WTC11 (cell line): ENCODE data around the gene FYCO1.

ENCODE experiments used
- ATF1 ChIP-seq: sonication (generic); formaldehyde crosslinking; IDR thresholded peaks from 2 replicates; pipeline ENCODE4 v1.8.1; 2023; ENCODE audit warnings: mild to moderate bottlenecking, moderate library complexity, missing genetic modification reagents
- MXD4 ChIP-seq: fragments of 250-450 bp; sonication (Bioruptor Pico); IDR thresholded peaks from 2 replicates; pipeline ENCODE4 v1.8.0; 2021; ENCODE audit warnings: mild to moderate bottlenecking, moderate library complexity, borderline replicate concordance
- RELA ChIP-seq: sonication (generic); formaldehyde crosslinking; IDR thresholded peaks from 2 replicates; pipeline ENCODE4 v1.8.1; 2022; ENCODE audit warnings: missing genetic modification reagents, mild to moderate bottlenecking, borderline replicate concordance
- SP1 ChIP-seq: sonication (generic); formaldehyde crosslinking; conservative IDR thresholded peaks from 2 replicates; pipeline ENCODE4 v1.8.1; 2022; ENCODE audit warnings: missing genetic modification reagents
- ZNF423 ChIP-seq: fragments of 250-450 bp; sonication (Bioruptor Pico); IDR thresholded peaks from 2 replicates; pipeline ENCODE4 v2.1.2; 2022; ENCODE audit warnings: mild to moderate bottlenecking, moderate library complexity
- TF ChIP-seq, protein P1 (sequence below): fragments of 200-600 bp; IDR thresholded peaks from 2 replicates; pipeline ENCODE4 v1.8.0; 2022; ENCODE audit warnings: antibody characterized with exemption
- TF ChIP-seq, protein P2 (sequence below): fragments of 250-450 bp; sonication (Bioruptor Pico); IDR thresholded peaks from 2 replicates; pipeline ENCODE4 v2.1.2; 2022; ENCODE audit warnings: mild to moderate bottlenecking, moderate library complexity
- TF ChIP-seq, protein P3 (sequence below): sonication (generic); formaldehyde crosslinking; IDR thresholded peaks from 2 replicates; pipeline ENCODE4 v1.8.1; 2023; ENCODE audit warnings: mild to moderate bottlenecking, moderate library complexity, missing genetic modification reagents
- TF ChIP-seq, protein P4 (sequence below): sonication (generic); formaldehyde crosslinking; IDR thresholded peaks from 2 replicates; pipeline ENCODE4 v1.8.0; 2023; ENCODE audit warnings: mild to moderate bottlenecking, missing genetic modification reagents
- TF ChIP-seq, protein P5 (sequence below): fragments of 250-450 bp; sonication (Bioruptor Pico); IDR thresholded peaks from 2 replicates; pipeline ENCODE4 v1.8.0; 2021; ENCODE audit warnings: mild to moderate bottlenecking
- TF ChIP-seq, protein P6 (sequence below): sonication (generic); formaldehyde crosslinking; IDR thresholded peaks from 2 replicates; pipeline ENCODE4 v1.8.0; 2022; ENCODE audit warnings: mild to moderate bottlenecking, missing genetic modification reagents

DNA sequence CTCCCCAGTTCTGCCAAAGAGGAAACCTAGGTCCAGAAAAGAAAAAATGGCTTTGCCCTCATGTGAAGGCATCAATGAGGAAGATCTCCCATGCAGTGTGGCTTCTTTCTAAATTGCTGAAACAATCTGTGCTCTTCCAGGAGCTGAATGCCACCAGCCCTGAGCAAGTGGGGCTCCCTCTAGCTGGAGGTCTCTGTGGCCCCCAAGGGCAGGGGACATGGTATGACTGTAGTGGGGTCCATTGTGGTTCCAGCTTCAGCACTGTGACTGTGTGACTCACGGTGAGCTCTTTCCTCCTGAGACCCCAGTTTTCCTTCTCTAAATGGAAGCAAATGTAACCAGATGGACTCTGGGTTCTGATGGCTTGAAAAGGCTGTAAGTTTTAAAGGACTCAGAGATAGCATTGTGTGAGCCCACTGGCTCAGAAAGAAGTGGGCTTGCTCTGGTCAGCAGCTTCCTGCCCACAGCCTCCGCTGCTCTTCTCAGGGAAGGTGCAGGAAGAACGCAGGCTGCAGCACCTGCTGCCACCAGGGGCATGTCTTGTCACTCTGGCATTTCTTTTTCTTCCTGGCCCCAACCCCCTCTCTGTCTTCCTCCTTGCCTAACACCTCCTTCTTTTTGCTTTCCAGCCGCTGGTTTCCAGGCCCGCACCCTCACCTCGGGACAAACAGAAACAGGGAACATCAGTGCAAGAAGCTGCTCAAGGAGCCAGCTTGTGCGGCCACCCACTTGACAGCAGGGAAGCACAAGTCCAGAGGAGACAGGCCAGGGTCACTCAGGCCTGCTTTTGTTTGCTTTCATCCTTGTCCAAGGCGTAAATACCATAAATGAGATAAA, 58.2 kb downstream of the FYCO1 start:
- TF ChIP-seq, protein P1, sequence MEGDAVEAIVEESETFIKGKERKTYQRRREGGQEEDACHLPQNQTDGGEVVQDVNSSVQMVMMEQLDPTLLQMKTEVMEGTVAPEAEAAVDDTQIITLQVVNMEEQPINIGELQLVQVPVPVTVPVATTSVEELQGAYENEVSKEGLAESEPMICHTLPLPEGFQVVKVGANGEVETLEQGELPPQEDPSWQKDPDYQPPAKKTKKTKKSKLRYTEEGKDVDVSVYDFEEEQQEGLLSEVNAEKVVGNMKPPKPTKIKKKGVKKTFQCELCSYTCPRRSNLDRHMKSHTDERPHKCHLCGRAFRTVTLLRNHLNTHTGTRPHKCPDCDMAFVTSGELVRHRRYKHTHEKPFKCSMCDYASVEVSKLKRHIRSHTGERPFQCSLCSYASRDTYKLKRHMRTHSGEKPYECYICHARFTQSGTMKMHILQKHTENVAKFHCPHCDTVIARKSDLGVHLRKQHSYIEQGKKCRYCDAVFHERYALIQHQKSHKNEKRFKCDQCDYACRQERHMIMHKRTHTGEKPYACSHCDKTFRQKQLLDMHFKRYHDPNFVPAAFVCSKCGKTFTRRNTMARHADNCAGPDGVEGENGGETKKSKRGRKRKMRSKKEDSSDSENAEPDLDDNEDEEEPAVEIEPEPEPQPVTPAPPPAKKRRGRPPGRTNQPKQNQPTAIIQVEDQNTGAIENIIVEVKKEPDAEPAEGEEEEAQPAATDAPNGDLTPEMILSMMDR: no peak
- TF ChIP-seq, protein P2, sequence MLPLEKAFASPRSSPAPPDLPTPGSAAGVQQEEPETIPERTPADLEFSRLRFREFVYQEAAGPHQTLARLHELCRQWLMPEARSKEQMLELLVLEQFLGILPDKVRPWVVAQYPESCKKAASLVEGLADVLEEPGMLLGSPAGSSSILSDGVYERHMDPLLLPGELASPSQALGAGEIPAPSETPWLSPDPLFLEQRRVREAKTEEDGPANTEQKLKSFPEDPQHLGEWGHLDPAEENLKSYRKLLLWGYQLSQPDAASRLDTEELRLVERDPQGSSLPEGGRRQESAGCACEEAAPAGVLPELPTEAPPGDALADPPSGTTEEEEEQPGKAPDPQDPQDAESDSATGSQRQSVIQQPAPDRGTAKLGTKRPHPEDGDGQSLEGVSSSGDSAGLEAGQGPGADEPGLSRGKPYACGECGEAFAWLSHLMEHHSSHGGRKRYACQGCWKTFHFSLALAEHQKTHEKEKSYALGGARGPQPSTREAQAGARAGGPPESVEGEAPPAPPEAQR (CRISPR knock-in tag): no peak
- TF ChIP-seq, protein P3, sequence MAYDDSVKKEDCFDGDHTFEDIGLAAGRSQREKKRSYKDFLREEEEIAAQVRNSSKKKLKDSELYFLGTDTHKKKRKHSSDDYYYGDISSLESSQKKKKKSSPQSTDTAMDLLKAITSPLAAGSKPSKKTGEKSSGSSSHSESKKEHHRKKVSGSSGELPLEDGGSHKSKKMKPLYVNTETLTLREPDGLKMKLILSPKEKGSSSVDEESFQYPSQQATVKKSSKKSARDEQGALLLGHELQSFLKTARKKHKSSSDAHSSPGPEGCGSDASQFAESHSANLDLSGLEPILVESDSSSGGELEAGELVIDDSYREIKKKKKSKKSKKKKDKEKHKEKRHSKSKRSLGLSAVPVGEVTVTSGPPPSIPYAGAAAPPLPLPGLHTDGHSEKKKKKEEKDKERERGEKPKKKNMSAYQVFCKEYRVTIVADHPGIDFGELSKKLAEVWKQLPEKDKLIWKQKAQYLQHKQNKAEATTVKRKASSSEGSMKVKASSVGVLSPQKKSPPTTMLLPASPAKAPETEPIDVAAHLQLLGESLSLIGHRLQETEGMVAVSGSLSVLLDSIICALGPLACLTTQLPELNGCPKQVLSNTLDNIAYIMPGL (CRISPR knock-in tag): no peak
- no peak for TF ChIP-seq ZNF423 (CRISPR knock-in tag)
- TF ChIP-seq, protein P4, sequence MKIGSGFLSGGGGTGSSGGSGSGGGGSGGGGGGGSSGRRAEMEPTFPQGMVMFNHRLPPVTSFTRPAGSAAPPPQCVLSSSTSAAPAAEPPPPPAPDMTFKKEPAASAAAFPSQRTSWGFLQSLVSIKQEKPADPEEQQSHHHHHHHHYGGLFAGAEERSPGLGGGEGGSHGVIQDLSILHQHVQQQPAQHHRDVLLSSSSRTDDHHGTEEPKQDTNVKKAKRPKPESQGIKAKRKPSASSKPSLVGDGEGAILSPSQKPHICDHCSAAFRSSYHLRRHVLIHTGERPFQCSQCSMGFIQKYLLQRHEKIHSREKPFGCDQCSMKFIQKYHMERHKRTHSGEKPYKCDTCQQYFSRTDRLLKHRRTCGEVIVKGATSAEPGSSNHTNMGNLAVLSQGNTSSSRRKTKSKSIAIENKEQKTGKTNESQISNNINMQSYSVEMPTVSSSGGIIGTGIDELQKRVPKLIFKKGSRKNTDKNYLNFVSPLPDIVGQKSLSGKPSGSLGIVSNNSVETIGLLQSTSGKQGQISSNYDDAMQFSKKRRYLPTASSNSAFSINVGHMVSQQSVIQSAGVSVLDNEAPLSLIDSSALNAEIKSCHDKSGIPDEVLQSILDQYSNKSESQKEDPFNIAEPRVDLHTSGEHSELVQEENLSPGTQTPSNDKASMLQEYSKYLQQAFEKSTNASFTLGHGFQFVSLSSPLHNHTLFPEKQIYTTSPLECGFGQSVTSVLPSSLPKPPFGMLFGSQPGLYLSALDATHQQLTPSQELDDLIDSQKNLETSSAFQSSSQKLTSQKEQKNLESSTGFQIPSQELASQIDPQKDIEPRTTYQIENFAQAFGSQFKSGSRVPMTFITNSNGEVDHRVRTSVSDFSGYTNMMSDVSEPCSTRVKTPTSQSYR (CRISPR knock-in tag): no peak
- no peak for TF ChIP-seq SP1 (CRISPR knock-in tag)
- no peak for TF ChIP-seq RELA (CRISPR knock-in tag)
- TF ChIP-seq ATF1 (CRISPR knock-in tag): no peak
- TF ChIP-seq, protein P5, sequence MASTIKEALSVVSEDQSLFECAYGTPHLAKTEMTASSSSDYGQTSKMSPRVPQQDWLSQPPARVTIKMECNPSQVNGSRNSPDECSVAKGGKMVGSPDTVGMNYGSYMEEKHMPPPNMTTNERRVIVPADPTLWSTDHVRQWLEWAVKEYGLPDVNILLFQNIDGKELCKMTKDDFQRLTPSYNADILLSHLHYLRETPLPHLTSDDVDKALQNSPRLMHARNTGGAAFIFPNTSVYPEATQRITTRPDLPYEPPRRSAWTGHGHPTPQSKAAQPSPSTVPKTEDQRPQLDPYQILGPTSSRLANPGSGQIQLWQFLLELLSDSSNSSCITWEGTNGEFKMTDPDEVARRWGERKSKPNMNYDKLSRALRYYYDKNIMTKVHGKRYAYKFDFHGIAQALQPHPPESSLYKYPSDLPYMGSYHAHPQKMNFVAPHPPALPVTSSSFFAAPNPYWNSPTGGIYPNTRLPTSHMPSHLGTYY (CRISPR knock-in tag): no peak
- no peak for TF ChIP-seq MXD4 (CRISPR knock-in tag)
- TF ChIP-seq, protein P6, sequence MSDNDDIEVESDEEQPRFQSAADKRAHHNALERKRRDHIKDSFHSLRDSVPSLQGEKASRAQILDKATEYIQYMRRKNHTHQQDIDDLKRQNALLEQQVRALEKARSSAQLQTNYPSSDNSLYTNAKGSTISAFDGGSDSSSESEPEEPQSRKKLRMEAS: no peak
